Endothelial cell of umbilical vein (primary cell): ENCODE data around the gene GTF2H2C.
"Not testable (repeated sequence)": the region's sequence is repeated elsewhere in the genome, so short reads cannot be mapped to it uniquely, and the experiment has no call there.

ENCODE experiments used
- CTCF ChIP-seq, 2 donors: IDR thresholded peaks; 1 replicate in 1 of 2; 2 replicates in 1 of 2; pipeline ENCODE4 v1.5.1; 2011; ENCODE audit warnings: low read length in 2 of 2, mild to moderate bottlenecking in 2 of 2, moderate library complexity in 2 of 2, control low read depth in 1 of 2, inconsistent platforms in 1 of 2, low read depth in 1 of 2; ENCODE audit not compliant: insufficient read depth in 1 of 2; ENCODE audit errors: extremely low read depth in 1 of 2
- EZH2 ChIP-seq: IDR thresholded peaks from 2 replicates; pipeline ENCODE4 v1.6.1; 2012; ENCODE audit warnings: borderline replicate concordance, low read depth, mild to moderate bottlenecking, moderate library complexity, low read length, inconsistent platforms; ENCODE audit not compliant: severe bottlenecking
- FOS ChIP-seq: IDR thresholded peaks from 2 replicates; pipeline ENCODE4 v1.6.1; 2011; ENCODE audit warnings: mild to moderate bottlenecking, low read length, moderate library complexity, borderline replicate concordance; ENCODE audit not compliant: insufficient read depth
- JUN ChIP-seq: IDR thresholded peaks from 2 replicates; pipeline ENCODE4 v1.6.1; 2011; ENCODE audit warnings: borderline replicate concordance, low read depth; ENCODE audit not compliant: insufficient read length, insufficient read depth
- MYC ChIP-seq: IDR thresholded peaks from one replicate; pipeline ENCODE4 v1.6.1; 2011; ENCODE audit warnings: mild to moderate bottlenecking, low read depth, low read length
- POLR2A ChIP-seq: IDR thresholded peaks from 2 replicates; pipeline ENCODE4 v1.6.1; 2012; ENCODE audit warnings: low read depth, mild to moderate bottlenecking, control low read depth, low read length

- TF ChIP-seq CTCF (IDR thresholded peaks at IDR 0.05; ENCODE audit: extremely low read depth in 1 of 2, insufficient read depth in 1 of 2, low read depth in 1 of 2, low read length in 2 of 2); FOS; EZH2; POLR2A; MYC; JUN: not testable (repeated sequence)
Observed at GRCh38 chr5:69541347-69541746, 18.6 kb upstream of the GTF2H2C start.
